Limb (tissue), 2 donors: Measurements from ENCODE around the gene FAM20C.
"Not testable (repeated sequence)": the region's sequence is repeated elsewhere in the genome, so short reads cannot be mapped to it uniquely, and the experiment has no call there.

Source experiments
- DNase-seq, 2 donors: peaks; one replicate each; pipeline ENCODE4 v3.0.0-alpha.2; 2016; ENCODE audit errors: extremely low spot score in 2 of 2

Gene FAM20C

GRCh38 chr7:240887-241421, 48.6 kb downstream of the FAM20C start:
- no peak for DNase-seq

- DNase-seq, result no peak
Measured at GRCh38 chr7:241513-241912, 49.1 kb downstream of the FAM20C start.

GRCh38 chr7:242826-243579, 50.6 kb downstream of the FAM20C start:
- DNase-seq, result not testable (repeated sequence)

GRCh38 chr7:243580-243978, 51.2 kb downstream of the FAM20C start:
- DNase-seq, result not testable (repeated sequence)

- no peak for DNase-seq
Measured at GRCh38 chr7:244974-245373, 52.6 kb downstream of the FAM20C start.

- no peak for DNase-seq
Measured at GRCh38 chr7:245574-246295, 53.4 kb downstream of the FAM20C start.

- no peak for DNase-seq
Measured at GRCh38 chr7:246451-246850, 54.1 kb downstream of the FAM20C start.

GRCh38 chr7:247181-247580, 54.8 kb downstream of the FAM20C start:
- no peak for DNase-seq

- no peak for DNase-seq
Measured at GRCh38 chr7:247636-248035, 55.3 kb downstream of the FAM20C start.

- no peak for DNase-seq
Measured at GRCh38 chr7:248732-249435, 56.5 kb downstream of the FAM20C start.

GRCh38 chr7:249989-250388, 57.6 kb downstream of the FAM20C start:
- DNase-seq, result no peak

GRCh38 chr7:250523-250922, 58.2 kb downstream of the FAM20C start:
- DNase-seq, result no peak

GRCh38 chr7:251005-251404, 58.6 kb downstream of the FAM20C start:
- DNase-seq, result no peak

GRCh38 chr7:251446-252175, 59.2 kb downstream of the FAM20C start:
- DNase-seq, result no peak

GRCh38 chr7:252216-252965, 60.0 kb downstream of the FAM20C start:
- DNase-seq, result no peak

GRCh38 chr7:252981-253380, 60.6 kb downstream of the FAM20C start:
- no peak for DNase-seq

GRCh38 chr7:253581-254336, 61.4 kb downstream of the FAM20C start:
- no peak for DNase-seq

- DNase-seq, result no peak
Measured at GRCh38 chr7:254337-255037, 62.1 kb downstream of the FAM20C start.

GRCh38 chr7:255038-255435, 62.7 kb downstream of the FAM20C start:
- no peak for DNase-seq
